OCI-LY7 (cell line): ENCODE data around the gene TMIE. TPM values are rescaled to one million over a fixed set of nuclear protein-coding genes. Genes with fewer than 3 reads are reported as not detected.

ENCODE experiments used
- BruUV-seq: library from RNA; stranded (reverse); fragments of 400-500 nt; replicated peaks from 2 replicates; lab custom pipeline; 2021; lab: Mats Ljungman, UMichigan
- CTCF ChIA-PET: fragments of 300-600 bp; sonication (Branson Sonifier 250); formaldehyde crosslinking; loops from one replicate; lab custom pipeline; 2022; ENCODE audit warnings: antibody characterized with exemption; ENCODE audit not compliant: unreplicated experiment; lab: Charles Lee
- POLR2A ChIA-PET: fragments of 300-600 bp; sonication (Branson Sonifier 250); formaldehyde crosslinking; loops from one replicate; lab custom pipeline; 2022; ENCODE audit warnings: antibody characterized with exemption; lab: Charles Lee
- DNase-seq: peaks from one replicate; pipeline ENCODE4 v3.0.0-alpha.2; 2015; ENCODE audit warnings: low spot score
- H2AFZ ChIP-seq: fragments of 200-600 bp; sonication (generic), shearing (Covaris generic); 2 replicates; pipeline ENCODE4 v1.6.1; 2014; ENCODE audit warnings: mild to moderate bottlenecking, antibody characterized with exemption, low read length, moderate library complexity
- H3K27ac ChIP-seq: fragments of 200-600 bp; sonication (generic); 2 replicates; pipeline ENCODE4 v1.5.1; 2014; ENCODE audit warnings: mixed run types, low read depth, mild to moderate bottlenecking, moderate library complexity, low read length, inconsistent platforms; ENCODE audit not compliant: poor library complexity, severe bottlenecking
- H3K36me3 ChIP-seq: fragments of 200-600 bp; sonication (generic); 2 replicates; pipeline ENCODE4 v1.6.1; 2014; ENCODE audit warnings: mild to moderate bottlenecking, antibody characterized with exemption, low read length, moderate library complexity, mixed read lengths; ENCODE audit not compliant: insufficient read depth
- H3K4me1 ChIP-seq: fragments of 200-600 bp; sonication (generic); 2 replicates; pipeline ENCODE4 v1.5.1; 2014; ENCODE audit warnings: mild to moderate bottlenecking, low read length; ENCODE audit not compliant: insufficient read depth, poor library complexity, severe bottlenecking
- H3K4me2 ChIP-seq: fragments of 200-600 bp; sonication (generic); 2 replicates; pipeline ENCODE4 v1.6.1; 2014; ENCODE audit warnings: mild to moderate bottlenecking, low read length
- H3K4me3 ChIP-seq: fragments of 200-600 bp; sonication (generic); 2 replicates; pipeline ENCODE4 v1.5.1; 2014; ENCODE audit warnings: mild to moderate bottlenecking, low read depth, low read length; ENCODE audit not compliant: poor library complexity, severe bottlenecking
- H3K79me2 ChIP-seq: fragments of 200-600 bp; sonication (generic); 2 replicates; pipeline ENCODE4 v1.6.1; 2016; ENCODE audit warnings: low read depth, mild to moderate bottlenecking, low read length, moderate library complexity, mixed read lengths; ENCODE audit not compliant: insufficient read depth
- H3K9me2 ChIP-seq: fragments of 200-600 bp; sonication (generic); 2 replicates; pipeline ENCODE4 v1.6.1; 2016; ENCODE audit warnings: mild to moderate bottlenecking, low read length, mixed read lengths; ENCODE audit not compliant: insufficient read depth
- H3K9me3 ChIP-seq: fragments of 200-600 bp; sonication (generic); 2 replicates; pipeline ENCODE4 v1.6.1; 2014; ENCODE audit warnings: mild to moderate bottlenecking, mixed run types, low read length, mixed read lengths
- H4K20me1 ChIP-seq: fragments of 200-600 bp; sonication (generic); 2 replicates; pipeline ENCODE4 v1.6.1; 2014; ENCODE audit warnings: mild to moderate bottlenecking, antibody characterized with exemption, low read length, moderate library complexity, mixed read lengths; ENCODE audit not compliant: insufficient read depth
- CTCF ChIP-seq: fragments of 200-600 bp; sonication (generic); conservative IDR thresholded peaks from 2 replicates; pipeline ENCODE4 v1.5.1; 2014; ENCODE audit warnings: mild to moderate bottlenecking, antibody characterized with exemption, low read length, moderate library complexity, mixed read lengths
- EZH2phosphoT487 ChIP-seq: fragments of 200-600 bp; sonication (generic); IDR thresholded peaks from 2 replicates; pipeline ENCODE4 v1.6.1; 2018; ENCODE audit warnings: low read depth, borderline replicate concordance, mild to moderate bottlenecking, mixed run types, antibody characterized with exemption, low read length, moderate library complexity, mixed read lengths
- intact Hi-C: fragments of 100-400 bp; cut with micrococcal nuclease; formaldehyde crosslinking; loops from one replicate; pipeline ENCODE4 v1.10.0; 2022; ENCODE audit not compliant: unreplicated experiment
- total RNA-seq, 2 experiments: library from RNA; depleted of rRNA in 1 of 2; stranded (reverse); fragments of >200 nt in 1 of 2; shearing (Covaris generic) in 1 of 2; gene quantifications; 2 replicates each; pipeline ENCODE4 v1.2.3, GENCODE V29; 2014 to 2022

Gene TMIE
- total RNA-seq, 2 experiments from 2014 or later = not detected

- Histone ChIP-seq H3K36me3 (no peaks in the 10 kb centered on the region), H3K27ac (no peak overlapping the region), H3K9me2 (no peaks in the 10 kb centered on the region), H3K4me3 (no peak overlapping the region), H3K4me1 (no peaks in the 10 kb centered on the region), H3K79me2 (no peaks in the 10 kb centered on the region), H2AFZ (no peak overlapping the region), H4K20me1 (no peaks in the 10 kb centered on the region), H3K4me2 (no peak overlapping the region), H3K9me3 (no peaks in the 10 kb centered on the region)
- ChIA-PET CTCF (no interaction called here), POLR2A (interaction anchor here (1.0 to 1.2 kb wide), 2 partner anchors 11 to 68 kb away, joined by 3 to 4 read pairs; no protein-coding TSS in a partner anchor)
- DNase-seq = no peak
- BruUV-seq = no TSS peak
- intact Hi-C loops = no loop called here
- TF ChIP-seq CTCF (no peak), EZH2phosphoT487 (no peak)
Observed at GRCh38 chr3:46721009-46721408, 19.8 kb downstream of the TMIE start.

GRCh38 chr3:46722443-46722842 lies 21.3 kb downstream of the TMIE start:
- intact Hi-C loops = no loop called here
- H3K4me1 ChIP-seq = no peaks in the 10 kb centered on the region
- H3K9me3 ChIP-seq = no peaks in the 10 kb centered on the region
- no peak overlapping the region for H3K4me3 ChIP-seq
- BruUV-seq = no TSS peak
- no peak overlapping the region for H3K27ac ChIP-seq
- no peak for TF ChIP-seq CTCF
- TF ChIP-seq EZH2phosphoT487 = no peak
- no peaks in the 10 kb centered on the region for H3K9me2 ChIP-seq
- POLR2A ChIA-PET = no interaction called here
- no peaks in the 10 kb centered on the region for H3K79me2 ChIP-seq
- no peak overlapping the region for H2AFZ ChIP-seq
- no peak overlapping the region for H3K4me2 ChIP-seq
- CTCF ChIA-PET = no interaction called here
- no peaks in the 10 kb centered on the region for H3K36me3 ChIP-seq
- H4K20me1 ChIP-seq = no peaks in the 10 kb centered on the region
- no peak for DNase-seq

GRCh38 chr3:46724424-46724823 lies 23.2 kb downstream of the TMIE start:
- ChIA-PET POLR2A (interaction anchor here (1.3 kb wide), 1 partner anchor 9 kb away, joined by 4 read pairs; no protein-coding TSS in a partner anchor), CTCF (no interaction called here)
- BruUV-seq = no TSS peak

More at GRCh38 chr3:46724424-46724823, 23.2 kb downstream of the TMIE start:
- no peak for DNase-seq
- Histone ChIP-seq H3K79me2 (no peaks in the 10 kb centered on the region), H3K4me1 (no peaks in the 10 kb centered on the region), H3K4me3 (no peak overlapping the region), H3K9me3 (no peaks in the 10 kb centered on the region), H2AFZ (no peak overlapping the region), H3K36me3 (no peaks in the 10 kb centered on the region), H3K4me2 (no peak overlapping the region), H4K20me1 (no peaks in the 10 kb centered on the region), H3K9me2 (no peaks in the 10 kb centered on the region), H3K27ac (no peak overlapping the region)
- TF ChIP-seq CTCF (no peak), EZH2phosphoT487 (no peak)
- intact Hi-C loops = no loop called here
